SK-N-MC (cell line): ENCODE data around the gene ZNF791.

Experiments
- EZH2 ChIP-seq: fragments of 200-600 bp; sonication (generic); IDR thresholded peaks from one replicate; pipeline ENCODE4 v1.6.1; 2017; ENCODE audit warnings: antibody characterized with exemption
- POLR2AphosphoS5 ChIP-seq: IDR thresholded peaks from 2 replicates; pipeline ENCODE4 v1.6.1; 2012; ENCODE audit warnings: mild to moderate bottlenecking, low read depth, low read length, borderline replicate concordance

GRCh38 chr19:12665281-12665573 lies 54.5 kb downstream of the ZNF791 start:
- TF ChIP-seq EZH2 (no peak), POLR2AphosphoS5 (no peak)
